ENCODE measurements around the gene ITFG2. TPM values are rescaled to one million over a fixed set of nuclear protein-coding genes. Genes with fewer than 3 reads are reported as not detected.
"Not testable (repeated sequence)": the region's sequence is repeated elsewhere in the genome, so short reads cannot be mapped to it uniquely, and the experiment has no call there.

Gene ITFG2
- total RNA-seq, 2 donors from 2014 or later = 33.8 to 38.4 TPM

- H3K4me1 ChIP-seq (ENCODE audit: control insufficient read depth in 1 of 2, low read depth in 2 of 2) = no peaks in the 10 kb centered on the region
- H3K4me3 ChIP-seq = no peak overlapping the region
- ATAC-seq (ENCODE audit: insufficient number of reproducible peaks, low FRiP score, low read depth) (no peak), DNase-seq (ENCODE audit: low spot score) (no peak)
- TF ChIP-seq CTCF (IDR thresholded peaks at IDR 0.05) = no peak
- no peaks in the 10 kb centered on the region for H3K36me3 ChIP-seq
- no peaks in the 10 kb centered on the region for H3K27me3 ChIP-seq (replicated peaks; ENCODE audit: insufficient read depth)
- H3K9me3 ChIP-seq = no peaks in the 10 kb centered on the region
- H3K27ac ChIP-seq = no peak overlapping the region
Observed at GRCh38 chr12:2862876-2863275, 50.4 kb downstream of the ITFG2 start.

GRCh38 chr12:2863402-2863801 lies 50.9 kb downstream of the ITFG2 start:
- H3K27me3 ChIP-seq (replicated peaks; ENCODE audit: insufficient read depth); DNase-seq (ENCODE audit: low spot score); H3K9me3 ChIP-seq: not testable (repeated sequence)

GRCh38 chr12:2864198-2864597 lies 51.7 kb downstream of the ITFG2 start:
- H3K27ac ChIP-seq = no peak overlapping the region
- no peaks in the 10 kb centered on the region for H3K9me3 ChIP-seq
- no peak for TF ChIP-seq CTCF (IDR thresholded peaks at IDR 0.05)
- DNase-seq (ENCODE audit: low spot score) (no peak), ATAC-seq (ENCODE audit: insufficient number of reproducible peaks, low FRiP score, low read depth) (no peak)
- no peaks in the 10 kb centered on the region for H3K27me3 ChIP-seq (replicated peaks; ENCODE audit: insufficient read depth)
- H3K36me3 ChIP-seq = no peaks in the 10 kb centered on the region
- no peaks in the 10 kb centered on the region for H3K4me1 ChIP-seq (ENCODE audit: control insufficient read depth in 1 of 2, low read depth in 2 of 2)
- H3K4me3 ChIP-seq = no peak overlapping the region

More at GRCh38 chr12:2863402-2863801, 50.9 kb downstream of the ITFG2 start:
- H3K4me1 ChIP-seq (ENCODE audit: control insufficient read depth in 1 of 2, low read depth in 2 of 2); H3K27ac ChIP-seq; ATAC-seq (ENCODE audit: insufficient number of reproducible peaks, low FRiP score, low read depth); H3K36me3 ChIP-seq; H3K4me3 ChIP-seq: not testable (repeated sequence)

- not testable (repeated sequence) for DNase-seq (ENCODE audit: low spot score); ATAC-seq (ENCODE audit: insufficient number of reproducible peaks, low FRiP score, low read depth)
Observed at GRCh38 chr12:2868986-2869632, 56.6 kb downstream of the ITFG2 start.

More at GRCh38 chr12:2868986-2869632, 56.6 kb downstream of the ITFG2 start:
- H3K27ac ChIP-seq; H3K4me3 ChIP-seq; H3K4me1 ChIP-seq (ENCODE audit: control insufficient read depth in 1 of 2, low read depth in 2 of 2); H3K36me3 ChIP-seq; H3K9me3 ChIP-seq; H3K27me3 ChIP-seq (replicated peaks; ENCODE audit: insufficient read depth): not testable (repeated sequence)

Other genes with a start within 250 kb of the ITFG2 start
- gene FKBP4, start 17.7 kb upstream of the ITFG2 start, total RNA-seq = 10 to 100 TPM; 26.6 to 30.5 TPM
- 1 to 10 TPM; 4.9 to 8.1 TPM for gene NRIP2, start 22.4 kb downstream of the ITFG2 start, total RNA-seq
- not detected for gene TEX52, start 44.4 kb downstream of the ITFG2 start, total RNA-seq
- gene FOXM1, start 64.5 kb downstream of the ITFG2 start, total RNA-seq = 1 to 10 TPM in 1 of 2 donors, not detected in 1; 2.2 TPM
- gene RHNO1, start 64.6 kb downstream of the ITFG2 start, total RNA-seq = 10 to 100 TPM in 1 of 2 donors, 1 to 10 TPM in 1; 9.6 to 10.8 TPM
- gene TULP3, start 78.2 kb downstream of the ITFG2 start, total RNA-seq = 10 to 100 TPM; 28.4 to 30.8 TPM
- 10 to 100 TPM; 42.5 to 62.6 TPM for gene TEAD4, start 146.7 kb downstream of the ITFG2 start, total RNA-seq

Data from thoracic aorta (tissue), 2 donors.